ENCODE data around the gene METTL15. TPM values are rescaled to one million over a fixed set of nuclear protein-coding genes. Genes with fewer than 3 reads are reported as not detected.
"Not testable (repeated sequence)": the region's sequence is repeated elsewhere in the genome, so short reads cannot be mapped to it uniquely, and the experiment has no call there.

METTL15 gene
- total RNA-seq, 3 donors from 2014 or later (not counting 1 experiment from before 2014, with no cell fraction given), result 7.4 to 12.1 (median 9.1) TPM

DNA sequence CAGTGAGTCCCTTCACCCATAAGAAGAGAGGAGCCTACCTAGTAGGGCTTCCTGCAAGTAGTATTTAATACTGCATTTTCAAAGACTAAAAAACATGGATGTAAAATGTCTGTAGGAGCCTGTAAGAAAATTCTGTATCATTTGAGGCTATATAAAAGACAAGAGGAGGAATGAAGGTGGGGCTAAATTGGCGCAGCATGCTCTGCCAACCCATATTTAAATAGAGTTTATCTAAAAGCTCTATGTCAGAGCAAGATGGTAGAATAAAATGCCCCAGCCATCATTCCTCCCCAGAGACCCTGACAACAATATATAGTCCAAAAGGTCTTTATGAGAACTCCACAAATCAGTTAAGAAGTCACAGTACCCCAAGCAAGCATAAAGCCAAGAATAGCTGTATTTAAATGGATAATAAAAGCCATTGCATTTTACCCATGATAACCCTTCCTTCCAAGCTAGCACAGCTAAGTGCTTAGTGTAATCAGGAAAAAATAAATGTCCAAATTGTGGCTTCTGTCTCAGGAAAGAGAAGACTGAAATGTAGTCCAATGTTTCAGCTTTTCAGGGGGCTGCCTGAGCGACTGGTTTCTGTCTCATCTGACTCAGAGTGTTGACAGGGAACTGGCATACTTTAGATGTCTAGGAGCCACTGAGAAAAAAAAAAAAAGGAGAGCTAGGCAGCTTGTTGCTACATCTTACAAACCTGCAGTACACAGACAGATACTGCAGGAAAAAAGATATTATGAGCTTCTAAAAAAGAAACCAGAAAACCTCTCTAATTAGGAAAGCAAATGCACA, 258.6 kb downstream of the METTL15 start:
- Histone ChIP-seq H3K4me1 (ENCODE audit: control insufficient read depth, insufficient read depth, low read length) (no peaks in the 10 kb centered on the region), H3K4me3 (ENCODE audit: low read length) (no peak overlapping the region), H3K27me3 (ENCODE audit: control insufficient read depth, insufficient read depth, low read length) (no peaks in the 10 kb centered on the region), H3K36me3 (ENCODE audit: control insufficient read depth, insufficient read depth, low read length) (no peaks in the 10 kb centered on the region), H3K9me3 (ENCODE audit: control insufficient read depth, insufficient read depth, low read length) (no peaks in the 10 kb centered on the region), H3K27ac (ENCODE audit: low read length) (no peak overlapping the region)
- WGBS (ENCODE audit: insufficient coverage), result 75% methylated on average over 1 of the region's 2 CpGs
- Mint-ChIP-seq H3K4me3 (no peak overlapping the region), H3K27me3 (ENCODE audit: low read depth in 2 of 2) (no peaks in the 10 kb centered on the region), H3K9me3 (peaks cover 15 to 24% of the 10 kb centered on the region in 2 donors), H3K27ac (no peak overlapping the region), H3K4me1 (no peaks in the 10 kb centered on the region), H3K36me3 (peaks cover 17% of the 10 kb centered on the region)
- ATAC-seq (no peak), DNase-seq (no peak)
- TF ChIP-seq, protein P1, sequence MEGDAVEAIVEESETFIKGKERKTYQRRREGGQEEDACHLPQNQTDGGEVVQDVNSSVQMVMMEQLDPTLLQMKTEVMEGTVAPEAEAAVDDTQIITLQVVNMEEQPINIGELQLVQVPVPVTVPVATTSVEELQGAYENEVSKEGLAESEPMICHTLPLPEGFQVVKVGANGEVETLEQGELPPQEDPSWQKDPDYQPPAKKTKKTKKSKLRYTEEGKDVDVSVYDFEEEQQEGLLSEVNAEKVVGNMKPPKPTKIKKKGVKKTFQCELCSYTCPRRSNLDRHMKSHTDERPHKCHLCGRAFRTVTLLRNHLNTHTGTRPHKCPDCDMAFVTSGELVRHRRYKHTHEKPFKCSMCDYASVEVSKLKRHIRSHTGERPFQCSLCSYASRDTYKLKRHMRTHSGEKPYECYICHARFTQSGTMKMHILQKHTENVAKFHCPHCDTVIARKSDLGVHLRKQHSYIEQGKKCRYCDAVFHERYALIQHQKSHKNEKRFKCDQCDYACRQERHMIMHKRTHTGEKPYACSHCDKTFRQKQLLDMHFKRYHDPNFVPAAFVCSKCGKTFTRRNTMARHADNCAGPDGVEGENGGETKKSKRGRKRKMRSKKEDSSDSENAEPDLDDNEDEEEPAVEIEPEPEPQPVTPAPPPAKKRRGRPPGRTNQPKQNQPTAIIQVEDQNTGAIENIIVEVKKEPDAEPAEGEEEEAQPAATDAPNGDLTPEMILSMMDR (IDR thresholded peaks at IDR 0.05), result no peak
- intact Hi-C loops (cut with micrococcal nuclease), result no loop called here

DNA sequence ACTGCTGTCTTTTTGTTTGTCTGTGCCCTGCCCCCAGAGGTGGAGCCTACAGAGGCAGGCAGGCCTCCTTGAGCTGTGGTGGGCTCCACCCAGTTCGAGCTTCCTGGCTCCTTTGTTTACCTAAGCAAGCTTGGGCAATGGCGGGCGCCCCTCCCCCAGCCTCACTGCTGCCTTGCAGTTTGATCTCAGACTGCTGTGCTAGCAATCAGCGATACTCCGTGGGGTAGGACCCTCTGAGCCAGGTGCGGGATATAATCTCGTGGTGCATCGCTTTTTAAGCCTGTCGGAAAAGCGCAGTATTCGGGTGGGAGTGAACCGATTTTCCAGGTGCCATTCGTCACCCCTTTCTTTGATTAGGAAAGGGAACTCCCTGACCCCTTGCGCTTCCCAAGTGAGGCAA, 269.9 kb downstream of the METTL15 start:
- H3K27ac ChIP-seq (ENCODE audit: low read length); H3K36me3 ChIP-seq (ENCODE audit: control insufficient read depth, insufficient read depth, low read length); DNase-seq; H3K27me3 ChIP-seq (ENCODE audit: control insufficient read depth, insufficient read depth, low read length); H3K4me1 ChIP-seq (ENCODE audit: control insufficient read depth, insufficient read depth, low read length); H3K4me3 Mint-ChIP-seq; intact Hi-C loops (cut with micrococcal nuclease); H3K27me3 Mint-ChIP-seq (ENCODE audit: low read depth in 2 of 2); H3K4me1 Mint-ChIP-seq; H3K9me3 ChIP-seq (ENCODE audit: control insufficient read depth, insufficient read depth, low read length); H3K27ac Mint-ChIP-seq; H3K36me3 Mint-ChIP-seq; H3K4me3 ChIP-seq (ENCODE audit: low read length); ATAC-seq: not testable (repeated sequence)
- H3K9me3 Mint-ChIP-seq, result peaks cover 7 to 24% of the 10 kb centered on the region in 2 donors
- 87% methylated on average over 14 of the region's 14 CpGs for WGBS (ENCODE audit: insufficient coverage)

Other genes with a start within 250 kb of the METTL15 start
- gene KIF18A, start 232 bp upstream of the METTL15 start, total RNA-seq, result 1 to 10 TPM; 3.7 to 6.9 (median 5.5) TPM

Measured in natural killer cell (primary cell).